LNCaP clone FGC (cell line): ENCODE data around the gene RPS25.
A peak's percentile ranks its signal among the peaks of the same experiment; 100 is the strongest.

ENCODE experiments used
- DNase-seq: peaks from one replicate; pipeline ENCODE4 v3.0.0-alpha.2; 2011; ENCODE audit warnings: low read depth
- H3K4me3 ChIP-seq: 2 replicates; pipeline ENCODE4 v1.5.1; 2011; ENCODE audit warnings: mild to moderate bottlenecking, low read depth, low read length, control low read depth
- CTCF ChIP-seq: IDR thresholded peaks from 2 replicates; pipeline ENCODE4 v1.5.1; 2012; ENCODE audit warnings: mild to moderate bottlenecking; ENCODE audit not compliant: control insufficient read depth, insufficient read depth; ENCODE audit errors: extremely low read depth

RPS25 gene

DNA sequence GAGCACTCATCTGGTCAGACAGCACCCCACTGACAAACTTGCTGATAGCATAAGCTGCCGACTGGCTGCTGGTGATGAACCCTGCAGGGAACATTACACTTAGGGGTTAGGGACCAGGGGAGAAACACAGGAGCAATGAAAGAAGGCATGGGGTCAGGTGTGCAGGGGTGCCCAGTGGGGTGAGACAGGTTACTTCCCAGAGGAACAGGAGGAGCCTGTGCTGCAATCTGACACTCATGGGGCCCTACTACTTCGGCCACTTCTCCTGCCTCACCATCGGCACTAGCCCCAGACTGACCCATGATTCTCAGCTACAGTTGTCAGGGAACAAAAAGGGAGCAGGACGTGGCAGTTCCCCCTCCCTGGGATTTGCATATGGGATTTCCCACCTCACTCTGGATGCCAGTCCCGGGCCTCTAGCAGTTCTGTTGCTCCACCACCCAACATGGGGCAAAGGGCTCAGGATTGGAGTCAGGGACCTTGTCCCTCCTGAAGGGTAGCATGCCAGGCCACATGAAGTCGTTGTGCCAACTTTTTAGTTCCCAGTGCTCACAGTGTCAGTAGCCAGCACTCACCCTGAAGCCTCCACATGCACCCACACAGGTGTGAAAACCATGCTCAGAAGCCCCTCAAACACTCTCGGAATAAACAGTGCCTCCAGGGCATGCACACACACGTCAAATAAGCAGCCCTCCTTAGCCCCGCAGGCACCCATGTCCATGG is 10.4 kb upstream of the RPS25 start:
- peak overlapping the region; percentile 86 for H3K4me3 ChIP-seq
- DNase-seq: no peak
- TF ChIP-seq CTCF: no peak

- TF ChIP-seq CTCF: no peak
- H3K4me3 ChIP-seq: no peak overlapping the region
- no peak for DNase-seq
Measured at GRCh38 chr11:119027561-119028345, 9.6 kb upstream of the RPS25 start.

DNA sequence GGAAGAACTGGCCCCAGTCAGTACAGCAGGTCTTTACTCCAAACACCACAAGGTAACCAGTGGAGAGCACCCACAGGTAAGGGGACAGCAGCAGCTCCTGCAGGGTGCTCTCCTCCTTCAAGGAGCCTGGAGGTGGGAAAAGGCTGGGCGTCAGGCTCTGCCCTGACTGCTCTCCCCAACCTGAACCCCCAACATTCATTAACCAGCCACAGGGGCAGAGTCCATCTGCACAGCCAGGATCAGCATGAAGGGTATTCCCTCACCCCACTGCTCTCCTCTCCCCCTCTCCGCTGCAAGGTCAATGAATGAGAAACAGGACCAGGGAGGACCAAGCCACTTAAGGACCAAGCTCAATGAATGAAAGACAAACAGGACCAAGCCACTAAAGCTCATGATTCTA is 8.8 kb upstream of the RPS25 start:
- no peak for DNase-seq
- no peak for TF ChIP-seq CTCF
- H3K4me3 ChIP-seq: no peak overlapping the region

DNA sequence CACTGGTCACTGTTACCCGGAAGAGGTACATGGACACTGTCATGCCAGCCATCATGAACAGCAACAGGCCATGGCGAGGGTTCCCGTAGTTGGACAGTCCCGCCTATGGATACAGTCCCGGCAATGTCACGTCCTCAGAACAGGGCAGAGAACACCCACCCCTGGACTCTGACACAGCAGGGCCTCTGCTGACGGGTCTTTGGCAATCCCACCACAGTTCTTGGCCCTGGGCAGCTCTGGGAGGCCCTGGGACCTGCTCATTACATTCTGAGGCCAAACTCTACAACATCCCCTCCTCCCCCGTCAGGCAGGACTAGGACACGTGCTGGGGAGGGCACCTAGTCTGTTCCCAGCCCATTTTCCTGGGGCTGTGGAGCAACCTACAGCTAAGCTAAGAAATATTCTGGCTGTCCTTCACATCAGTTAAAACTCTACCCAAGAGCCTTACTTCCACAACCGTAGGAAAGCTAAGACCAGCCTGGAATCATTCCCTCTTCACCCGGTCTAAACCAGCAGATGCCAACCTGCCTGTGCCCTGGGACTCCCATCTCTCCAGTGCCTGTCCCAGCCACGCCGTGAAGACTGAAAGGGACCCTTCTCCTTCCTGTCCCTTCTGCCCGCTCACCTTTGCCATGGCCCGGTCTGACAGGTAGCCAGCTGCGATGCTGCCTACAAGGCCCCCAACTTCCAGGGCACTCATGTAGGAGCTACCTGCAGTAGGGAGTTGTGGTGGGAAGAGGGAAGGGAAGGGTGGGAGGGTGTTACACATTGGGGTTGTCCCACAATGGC is 8.0 kb upstream of the RPS25 start:
- H3K4me3 ChIP-seq: no peak overlapping the region
- TF ChIP-seq CTCF: no peak
- no peak for DNase-seq

GRCh38 chr11:119025541-119025940 is 7.4 kb upstream of the RPS25 start:
- DNase-seq: no peak
- no peak overlapping the region for H3K4me3 ChIP-seq
- TF ChIP-seq CTCF: no peak

- DNase-seq: no peak
- no peak for TF ChIP-seq CTCF
- no peak overlapping the region for H3K4me3 ChIP-seq
Measured at GRCh38 chr11:119025099-119025473, 6.9 kb upstream of the RPS25 start.
